OCI-LY3 (cell line): ENCODE data around the gene PITPNM2.

ENCODE experiments used
- CTCF ChIP-seq: fragments of 200-600, 300-600 bp; sonication (generic); IDR thresholded peaks from 2 replicates; pipeline ENCODE4 v1.5.1; 2014; ENCODE audit warnings: antibody characterized with exemption, low read length, low read depth
- EZH2phosphoT487 ChIP-seq: fragments of 200-600 bp; shearing (Covaris generic); IDR thresholded peaks from 2 replicates; pipeline ENCODE4 v1.6.1; 2018; ENCODE audit warnings: antibody characterized with exemption, mixed run types, low read depth

GRCh38 chr12:123114304-123115083, 36.4 kb downstream of the PITPNM2 start:
- TF ChIP-seq CTCF (no peak), EZH2phosphoT487 (no peak)
